AG09309 (cell line): ENCODE data around the gene CRADD.
"Not testable (repeated sequence)": the region's sequence is repeated elsewhere in the genome, so short reads cannot be mapped to it uniquely, and the experiment has no call there.

ENCODE experiments used
- DNase-seq: peaks from one replicate; pipeline ENCODE4 v3.0.0-alpha.2; 2010; ENCODE audit warnings: low read depth
- H3K4me3 ChIP-seq: 2 replicates; pipeline ENCODE4 v1.5.1; 2011; ENCODE audit warnings: mild to moderate bottlenecking, low read depth, low read length, moderate library complexity; ENCODE audit not compliant: control insufficient read depth
- TF ChIP-seq, protein P1 (sequence below): IDR thresholded peaks from 2 replicates; pipeline ENCODE4 v1.5.1; 2011; ENCODE audit warnings: mild to moderate bottlenecking, low read depth, low read length, inconsistent platforms; ENCODE audit not compliant: insufficient read depth, control insufficient read depth; ENCODE audit errors: missing control alignments

CRADD gene

DNA sequence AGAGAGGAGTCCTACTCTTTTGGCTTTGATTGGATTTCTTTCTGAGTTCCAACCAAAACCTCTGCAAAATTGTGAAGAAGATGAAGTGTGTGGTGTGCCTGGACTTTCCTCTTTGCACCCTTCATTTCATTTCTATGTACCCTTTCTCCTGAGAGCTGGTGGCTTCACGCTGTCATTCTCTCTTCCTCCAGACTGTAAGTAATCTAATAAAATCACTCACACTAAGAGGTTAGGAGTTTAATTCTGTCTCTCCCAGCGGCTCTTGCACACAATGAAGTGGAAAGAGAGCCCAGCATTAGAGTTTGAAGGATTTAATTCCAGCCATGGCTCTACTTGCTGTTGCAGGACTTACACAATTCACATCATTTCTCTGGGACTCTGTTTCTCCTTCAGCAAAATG, 37.8 kb upstream of the CRADD start:
- TF ChIP-seq, protein P1, sequence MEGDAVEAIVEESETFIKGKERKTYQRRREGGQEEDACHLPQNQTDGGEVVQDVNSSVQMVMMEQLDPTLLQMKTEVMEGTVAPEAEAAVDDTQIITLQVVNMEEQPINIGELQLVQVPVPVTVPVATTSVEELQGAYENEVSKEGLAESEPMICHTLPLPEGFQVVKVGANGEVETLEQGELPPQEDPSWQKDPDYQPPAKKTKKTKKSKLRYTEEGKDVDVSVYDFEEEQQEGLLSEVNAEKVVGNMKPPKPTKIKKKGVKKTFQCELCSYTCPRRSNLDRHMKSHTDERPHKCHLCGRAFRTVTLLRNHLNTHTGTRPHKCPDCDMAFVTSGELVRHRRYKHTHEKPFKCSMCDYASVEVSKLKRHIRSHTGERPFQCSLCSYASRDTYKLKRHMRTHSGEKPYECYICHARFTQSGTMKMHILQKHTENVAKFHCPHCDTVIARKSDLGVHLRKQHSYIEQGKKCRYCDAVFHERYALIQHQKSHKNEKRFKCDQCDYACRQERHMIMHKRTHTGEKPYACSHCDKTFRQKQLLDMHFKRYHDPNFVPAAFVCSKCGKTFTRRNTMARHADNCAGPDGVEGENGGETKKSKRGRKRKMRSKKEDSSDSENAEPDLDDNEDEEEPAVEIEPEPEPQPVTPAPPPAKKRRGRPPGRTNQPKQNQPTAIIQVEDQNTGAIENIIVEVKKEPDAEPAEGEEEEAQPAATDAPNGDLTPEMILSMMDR = no peak
- no peak overlapping the region for H3K4me3 ChIP-seq
- DNase-seq = no peak

DNA sequence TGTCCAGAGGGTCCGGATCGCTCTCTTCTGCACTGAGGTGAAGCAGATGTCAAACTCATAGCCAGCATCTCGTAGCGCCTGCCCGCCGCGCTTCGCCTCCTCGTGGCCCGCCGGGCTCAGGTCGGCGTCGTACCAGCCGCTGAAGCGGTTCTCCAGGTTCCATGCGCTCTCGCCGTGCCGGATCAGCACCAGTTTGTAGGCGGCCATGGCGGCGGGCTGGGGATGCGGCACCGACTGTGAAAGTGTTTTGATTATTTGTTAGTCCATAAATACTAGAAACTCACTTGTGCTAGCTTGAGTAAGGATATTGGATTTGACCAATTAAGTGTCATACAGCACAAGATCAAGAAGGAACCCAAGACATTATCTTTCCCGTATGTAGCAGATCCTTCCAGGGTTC, 35.8 kb upstream of the CRADD start:
- H3K4me3 ChIP-seq, DNase-seq: not testable (repeated sequence)

DNA sequence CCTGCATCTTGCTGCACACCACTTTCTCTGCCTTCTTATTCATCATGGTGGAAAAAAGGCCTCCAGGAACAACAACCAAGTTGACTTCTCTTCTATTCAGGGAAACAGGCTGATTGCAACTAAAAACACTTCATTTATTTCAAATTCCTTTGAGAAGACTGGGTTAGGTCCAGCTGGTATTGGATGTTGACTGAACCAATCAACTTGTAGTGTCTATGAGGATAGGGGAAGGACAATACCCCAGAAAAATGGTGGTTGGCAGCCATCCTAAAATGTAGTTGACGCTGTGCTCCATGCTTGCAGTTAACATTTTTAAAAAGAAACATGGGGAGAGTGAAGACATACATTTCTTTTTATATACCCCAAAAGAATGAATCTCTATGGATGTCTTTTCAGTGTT, 34.4 kb upstream of the CRADD start:
- no peak for DNase-seq
- TF ChIP-seq, protein P1 = no peak
- no peak overlapping the region for H3K4me3 ChIP-seq

DNA sequence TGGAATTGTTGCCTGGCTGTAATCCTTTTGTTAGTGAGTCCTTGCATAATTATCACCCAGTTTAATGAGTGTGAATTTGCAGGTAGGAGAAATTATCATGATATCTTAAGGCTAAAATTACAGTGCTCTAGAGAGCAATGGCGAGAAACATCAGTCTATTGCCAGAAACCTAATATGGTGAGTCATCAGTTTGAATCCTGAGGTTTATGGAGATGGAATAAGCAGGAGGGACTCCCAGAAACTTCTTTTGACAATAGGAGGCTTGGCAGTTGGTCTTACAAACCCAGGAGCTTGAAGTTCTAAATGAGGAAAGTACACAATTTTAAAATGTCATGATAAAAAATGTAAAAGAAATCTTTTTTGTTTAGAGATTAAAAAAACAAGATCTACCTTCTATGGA, 31.5 kb upstream of the CRADD start:
- no peak overlapping the region for H3K4me3 ChIP-seq
- no peak for DNase-seq
- TF ChIP-seq, protein P1 = no peak

DNA sequence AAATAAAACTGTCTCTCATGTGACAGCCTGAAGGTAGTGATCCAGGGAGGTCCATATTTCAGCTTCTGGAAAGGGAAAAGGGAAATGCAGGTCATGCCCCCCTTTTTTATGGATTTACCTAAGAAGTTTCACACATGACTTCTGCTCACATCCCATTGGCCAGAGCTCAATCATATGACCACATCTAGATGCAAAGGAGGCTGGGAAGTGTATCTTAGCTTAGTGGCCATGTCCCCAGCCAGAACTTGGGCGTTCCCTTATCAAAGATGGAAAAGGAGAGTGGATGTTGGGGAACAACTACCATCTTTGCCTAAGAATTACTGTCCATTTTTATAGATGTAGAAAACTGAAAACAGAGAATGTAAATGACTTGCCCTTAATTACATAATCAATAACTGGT, 26.5 kb upstream of the CRADD start:
- no peak overlapping the region for H3K4me3 ChIP-seq
- no peak for DNase-seq
- TF ChIP-seq, protein P1 = no peak

DNA sequence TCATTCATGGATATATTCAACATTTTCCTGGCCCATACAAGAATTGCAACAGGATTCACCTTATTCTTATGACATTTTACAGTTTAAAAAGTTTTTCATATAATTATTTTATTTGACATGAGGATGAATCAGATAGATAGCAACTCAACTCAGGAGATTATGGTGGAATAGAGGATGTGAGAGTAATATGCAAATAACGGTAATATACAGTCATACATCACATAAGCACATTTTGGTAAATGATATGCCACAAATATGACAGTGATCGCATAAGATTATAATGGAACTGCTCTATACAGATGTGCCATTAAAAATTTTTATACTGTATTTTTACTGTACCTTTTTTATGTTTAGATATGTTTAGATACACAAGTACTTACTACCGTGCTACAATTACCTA, 24.1 kb upstream of the CRADD start:
- DNase-seq = no peak
- no peak overlapping the region for H3K4me3 ChIP-seq
- TF ChIP-seq, protein P1 = no peak

DNA sequence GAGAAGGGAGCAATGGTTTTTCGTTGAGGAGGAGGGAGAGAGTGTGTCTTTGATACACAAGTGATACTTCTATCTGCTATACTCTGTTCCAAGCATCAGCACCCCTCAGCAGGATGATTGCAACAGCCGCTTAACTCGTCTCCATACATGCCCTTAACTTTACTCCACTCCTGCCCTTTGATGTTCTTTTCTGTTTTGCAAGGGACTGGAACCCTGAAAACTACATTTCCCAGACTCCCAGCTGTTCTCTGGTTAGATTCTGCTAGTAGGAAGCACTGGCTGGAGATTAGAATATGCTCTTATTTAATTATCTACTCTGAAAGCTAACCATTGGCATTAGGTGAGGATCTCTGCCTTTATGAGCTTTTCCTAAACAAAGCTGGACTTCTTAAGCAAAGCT, 23.5 kb upstream of the CRADD start:
- H3K4me3 ChIP-seq = no peak overlapping the region
- TF ChIP-seq, protein P1 = no peak
- DNase-seq = no peak
